Fibroblast of the aortic adventitia (primary cell): ENCODE data around the gene CACNA1D. TPM values are rescaled to one million over a fixed set of nuclear protein-coding genes. Genes with fewer than 3 reads are reported as not detected.
A peak's percentile ranks its signal among the peaks of the same experiment; 100 is the strongest.

Source experiments
- DNase-seq: peaks from one replicate; pipeline ENCODE4 v3.0.0-alpha.2; 2010; ENCODE audit warnings: low read depth
- H3K4me3 ChIP-seq: 2 replicates; pipeline ENCODE4 v1.5.1; 2011; ENCODE audit warnings: low read depth, mild to moderate bottlenecking, control low read depth, low read length, moderate library complexity
- CTCF ChIP-seq: IDR thresholded peaks from 2 replicates; pipeline ENCODE4 v1.5.1; 2011; ENCODE audit warnings: mild to moderate bottlenecking, low read length, control low read depth, inconsistent platforms; ENCODE audit not compliant: insufficient read depth
- total RNA-seq: library from RNA; depleted of rRNA; stranded (reverse); fragments of >200 nt; gene quantifications from 2 replicates; pipeline ENCODE4 v1.2.3, GENCODE V29; 2012; ENCODE audit warnings: low replicate concordance

CACNA1D gene
- total RNA-seq, 1 donor: 1.9 TPM

- DNase-seq: no peak
- TF ChIP-seq CTCF: no peak
- no peak overlapping the region for H3K4me3 ChIP-seq
These were observed 314.1 kb downstream of the CACNA1D start for GRCh38 chr3:53808496-53808895.

GRCh38 chr3:53809267-53809666 lies 314.9 kb downstream of the CACNA1D start:
- H3K4me3 ChIP-seq: no peak overlapping the region
- no peak for TF ChIP-seq CTCF
- DNase-seq: no peak

GRCh38 chr3:53809764-53810400 lies 315.5 kb downstream of the CACNA1D start:
- TF ChIP-seq CTCF: no peak
- no peak overlapping the region for H3K4me3 ChIP-seq
- DNase-seq: no peak

- DNase-seq: no peak
- TF ChIP-seq CTCF: no peak
These were observed 316.9 kb downstream of the CACNA1D start for GRCh38 chr3:53811143-53811927.

GRCh38 chr3:53812434-53812833 lies 318.0 kb downstream of the CACNA1D start:
- peak; percentile 17 for TF ChIP-seq CTCF
- no peak for DNase-seq
- H3K4me3 ChIP-seq: no peak overlapping the region

More at GRCh38 chr3:53811143-53811927, 316.9 kb downstream of the CACNA1D start:
- H3K4me3 ChIP-seq: no peak overlapping the region

GRCh38 chr3:53813229-53813628 lies 318.8 kb downstream of the CACNA1D start:
- no peak for TF ChIP-seq CTCF
- no peak for DNase-seq

More at GRCh38 chr3:53813229-53813628, 318.8 kb downstream of the CACNA1D start:
- no peak overlapping the region for H3K4me3 ChIP-seq
